GM11168 (cell line): ENCODE data around the gene FOXB2.
"Not testable (repeated sequence)": the region's sequence is repeated elsewhere in the genome, so short reads cannot be mapped to it uniquely, and the experiment has no call there.

Experiments used
- in situ Hi-C: fragments of 300-500 bp; cut with MboI; formaldehyde crosslinking; loops from one replicate; pipeline ENCODE4 v1.12.0; 2022; ENCODE audit warnings: low sequenced_read_pairs; ENCODE audit not compliant: unreplicated experiment

The FOXB2 gene

GRCh38 chr9:77040340-77040739, 20.9 kb downstream of the FOXB2 start:
- in situ Hi-C loops, result no loop called here

GRCh38 chr9:77043743-77044142, 24.3 kb downstream of the FOXB2 start:
- in situ Hi-C loops, result not testable (repeated sequence)

- in situ Hi-C loops, result not testable (repeated sequence)
Measured at GRCh38 chr9:77060681-77061080, 41.2 kb downstream of the FOXB2 start.

GRCh38 chr9:77063645-77064285, 44.3 kb downstream of the FOXB2 start:
- in situ Hi-C loops, result no loop called here

- in situ Hi-C loops, result no loop called here
Measured at GRCh38 chr9:77066388-77066787, 46.9 kb downstream of the FOXB2 start.
